H1 (cell line): ENCODE measurements around the gene DNAJB5. TPM values are rescaled to one million over a fixed set of nuclear protein-coding genes. Genes with fewer than 3 reads are reported as not detected.

Experiments used
- ASH2L ChIP-seq: fragments of 200-600, 300-600 bp; sonication (generic); IDR thresholded peaks from one replicate; pipeline ENCODE4 v1.7.1; 2017; ENCODE audit warnings: low read length
- KDM4A ChIP-seq: IDR thresholded peaks from one replicate; pipeline ENCODE4 v1.7.1; 2012; ENCODE audit warnings: low read depth, mild to moderate bottlenecking, moderate library complexity, low read length, inconsistent platforms; ENCODE audit not compliant: severe bottlenecking
- YY1 ChIP-seq: IDR thresholded peaks from 2 replicates; pipeline ENCODE4 v1.6.1; 2011; ENCODE audit warnings: low read depth, mild to moderate bottlenecking, low read length
- polyA plus RNA-seq, 7 experiments: library from polyadenylated mRNA; depleted of rRNA in 3 of 7; stranded (reverse) in 5 of 7; unstranded in 2 of 7; fragments of >200 nt in 5 of 7; fragments of 200-250 nt in 2 of 7; gene quantifications; 1 replicate in 5 of 7; 2 replicates in 1 of 7; 4 replicates in 1 of 7; pipeline versions ENCODE4 v1.2.1 to v1.2.3, GENCODE V29; 2011 to 2013; ENCODE audit warnings: missing spikeins in 2 of 7, mixed read lengths in 2 of 7
- total RNA-seq: library from RNA; stranded (reverse); fragmentation: NEBNext Ultra II Directional; extraction: Animal tissue kit (Norgen Biotek cat#: 25700); gene quantifications from 2 replicates; pipeline ENCODE4 v1.2.1, GENCODE V29; 2021

The DNAJB5 gene
- total and polyA plus RNA-seq, 2 of the 8 experiments (the other 6 are each of a cell fraction or from before 2014, with no cell fraction given): 25.0 to 34.1 TPM

GRCh38 chr9:35033101-35033500, 43.6 kb downstream of the DNAJB5 start (continued):
- TF ChIP-seq KDM4A (no peak), YY1 (no peak), ASH2L (no peak)
